ENCODE measurements around the gene PKDCC.
"Not testable (repeated sequence)": the region's sequence is repeated elsewhere in the genome, so short reads cannot be mapped to it uniquely, and the experiment has no call there.

Gene PKDCC

DNA sequence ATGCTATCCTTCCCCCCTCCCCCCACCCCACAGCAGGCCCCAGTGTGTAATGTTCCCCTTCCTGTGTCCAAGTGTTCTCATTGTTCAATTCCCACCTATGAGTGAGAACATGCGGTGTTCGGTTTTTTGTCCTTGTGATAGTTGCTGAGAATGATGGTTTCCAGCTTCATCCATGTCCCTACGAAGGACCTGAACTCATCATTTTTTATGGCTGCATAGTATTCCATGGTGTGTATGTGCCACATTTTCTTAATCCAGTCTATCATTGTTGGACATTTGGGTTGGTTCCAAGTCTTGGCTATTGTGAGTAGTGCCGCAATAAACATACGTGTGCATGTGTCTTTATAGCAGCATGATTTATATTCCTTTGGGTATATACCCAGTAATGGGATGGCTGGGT is 17.9 kb downstream of the PKDCC start:
- not testable (repeated sequence) for DNase-seq

DNA sequence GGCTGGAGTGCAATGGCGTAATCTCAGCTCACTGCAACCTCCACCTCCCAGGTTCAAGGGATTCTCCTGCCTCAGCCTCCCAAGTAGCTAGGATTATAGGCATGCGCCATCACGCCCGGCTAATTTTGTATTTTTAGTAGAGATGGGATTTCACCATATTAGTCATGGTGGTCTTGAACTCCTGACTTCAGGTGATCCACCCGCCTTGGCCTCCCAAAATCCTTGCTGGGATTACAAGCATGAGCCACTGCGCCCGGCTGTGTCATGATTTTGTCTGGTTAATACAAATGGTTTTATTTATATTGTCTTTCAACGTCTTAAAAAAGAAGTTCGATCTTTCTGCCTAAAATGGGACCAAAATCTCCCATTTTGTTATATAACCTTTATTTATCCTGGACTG is 19.2 kb downstream of the PKDCC start:
- DNase-seq = not testable (repeated sequence)

DNA sequence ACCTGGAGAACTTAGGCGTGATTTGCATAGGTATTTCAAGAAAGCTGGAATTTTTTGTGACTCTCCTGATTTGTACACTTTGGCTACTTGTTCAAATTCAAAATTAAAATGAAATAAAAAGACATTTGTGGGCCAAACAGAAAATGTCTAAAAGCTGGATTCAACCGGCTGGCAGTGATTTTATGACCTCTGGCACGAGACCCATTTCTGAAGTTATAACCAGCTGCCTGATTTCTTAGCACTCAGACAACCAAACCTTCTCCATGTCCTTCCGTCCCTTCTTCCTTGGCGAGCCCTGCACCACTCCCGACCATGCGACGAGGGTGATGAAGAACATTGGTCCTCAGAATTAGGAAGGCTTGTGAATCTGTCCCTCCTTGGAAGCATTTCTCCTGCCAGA is 19.7 kb downstream of the PKDCC start:
- DNase-seq = no peak

DNA sequence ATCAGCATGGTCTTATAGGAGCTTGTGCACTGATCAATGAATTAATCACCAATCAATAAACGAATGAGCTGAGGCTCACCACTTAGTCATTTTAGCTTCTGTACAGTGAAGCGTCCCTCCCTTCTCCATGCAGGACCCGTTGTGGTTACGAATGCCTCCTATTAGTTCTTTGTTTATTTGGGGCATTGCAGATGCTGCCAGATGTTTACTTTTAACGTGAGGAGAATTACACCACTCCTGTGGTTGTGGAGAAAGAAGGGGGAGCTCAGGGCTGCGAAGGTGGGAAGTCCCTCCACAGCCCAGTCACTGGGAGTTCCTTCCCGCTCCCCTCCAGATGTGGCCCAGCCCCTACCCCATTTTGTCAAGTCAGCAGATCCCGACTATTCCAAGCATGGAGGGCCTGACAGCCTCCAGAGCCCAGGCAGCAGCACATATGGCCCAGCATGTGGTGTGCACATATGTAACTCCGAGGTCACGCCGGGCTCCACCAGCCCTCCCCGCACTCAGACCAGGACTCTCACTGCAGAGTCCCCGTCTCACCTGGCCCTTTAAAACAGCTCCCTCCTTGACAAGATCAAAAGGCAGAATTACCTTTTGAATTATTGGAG is 20.9 kb downstream of the PKDCC start:
- DNase-seq = no peak

DNA sequence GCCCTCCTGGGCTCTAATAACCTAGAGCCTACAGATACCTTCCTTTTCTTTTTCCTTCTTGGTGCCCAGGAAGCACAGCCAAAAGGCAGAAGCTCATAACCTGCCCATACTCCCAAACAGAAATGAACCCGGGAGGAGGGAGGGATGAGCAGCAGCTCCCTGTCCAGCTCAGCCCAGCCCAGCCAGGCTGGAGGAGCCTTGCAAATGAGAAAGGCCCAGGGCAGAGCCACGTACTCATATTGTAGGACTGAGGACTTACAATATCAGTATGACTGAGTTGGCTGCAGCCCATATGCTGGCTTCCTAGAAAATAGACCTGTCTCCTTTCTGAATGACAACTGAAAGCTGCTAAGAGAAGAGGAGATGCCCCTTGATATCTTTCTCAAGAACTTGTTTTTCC is 21.7 kb downstream of the PKDCC start:
- DNase-seq = no peak

DNA sequence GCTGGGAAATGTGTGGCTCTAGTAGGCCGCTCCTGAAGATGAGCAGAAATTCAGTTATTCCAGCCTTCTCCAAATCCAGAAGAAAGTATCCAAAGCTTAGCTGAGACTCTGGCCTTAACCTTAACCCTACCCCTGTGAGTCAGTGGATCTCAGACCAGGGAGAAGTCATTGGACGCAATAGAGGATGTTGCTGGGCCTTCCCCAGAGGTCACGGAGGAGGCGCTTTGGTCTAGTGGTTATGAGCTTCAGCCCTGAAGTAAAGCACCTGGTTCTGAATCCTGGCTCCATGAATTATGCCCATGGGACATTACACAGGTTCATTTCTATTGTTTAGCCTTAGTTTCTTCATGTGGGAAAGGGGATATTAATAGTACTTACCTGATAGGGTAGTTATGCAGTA is 24.0 kb downstream of the PKDCC start:
- no peak for DNase-seq

DNA sequence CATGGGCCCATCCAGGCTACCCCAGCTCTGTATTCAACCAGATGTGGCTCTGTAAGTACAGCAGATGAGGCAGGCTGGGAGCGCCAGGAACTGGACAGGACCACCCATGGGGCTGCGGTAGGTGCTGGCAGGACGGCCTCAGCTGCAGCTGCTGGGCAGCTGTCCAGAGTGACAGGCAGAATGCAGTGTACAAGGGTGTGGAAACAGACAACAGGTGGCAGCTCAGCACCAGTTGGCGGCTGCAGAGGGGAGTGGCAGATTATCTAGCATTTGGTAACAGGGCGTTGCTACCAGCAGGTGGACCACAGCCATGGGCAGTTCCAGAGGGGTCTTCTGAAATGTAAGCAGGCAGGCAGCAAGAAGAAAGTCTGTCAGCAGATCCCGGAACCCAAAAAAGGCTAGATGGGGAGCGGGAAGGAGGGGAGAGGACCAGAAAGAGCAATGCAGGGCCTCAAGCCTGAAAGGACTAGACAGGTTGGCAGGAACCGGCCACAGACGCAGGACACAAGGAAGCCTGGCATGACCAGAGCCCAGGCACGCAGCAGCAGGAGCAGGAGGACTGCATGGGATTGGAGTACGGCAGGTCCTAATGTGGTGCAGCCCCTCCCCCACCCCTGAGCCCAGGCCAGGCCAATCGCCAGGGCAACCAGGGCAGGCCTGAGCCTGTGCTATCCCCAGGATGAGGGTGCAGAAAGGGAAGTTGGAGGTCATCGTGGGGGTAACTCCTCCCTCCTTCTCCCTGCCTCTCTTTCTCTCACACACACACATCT is 24.7 kb downstream of the PKDCC start:
- no peak for DNase-seq

DNA sequence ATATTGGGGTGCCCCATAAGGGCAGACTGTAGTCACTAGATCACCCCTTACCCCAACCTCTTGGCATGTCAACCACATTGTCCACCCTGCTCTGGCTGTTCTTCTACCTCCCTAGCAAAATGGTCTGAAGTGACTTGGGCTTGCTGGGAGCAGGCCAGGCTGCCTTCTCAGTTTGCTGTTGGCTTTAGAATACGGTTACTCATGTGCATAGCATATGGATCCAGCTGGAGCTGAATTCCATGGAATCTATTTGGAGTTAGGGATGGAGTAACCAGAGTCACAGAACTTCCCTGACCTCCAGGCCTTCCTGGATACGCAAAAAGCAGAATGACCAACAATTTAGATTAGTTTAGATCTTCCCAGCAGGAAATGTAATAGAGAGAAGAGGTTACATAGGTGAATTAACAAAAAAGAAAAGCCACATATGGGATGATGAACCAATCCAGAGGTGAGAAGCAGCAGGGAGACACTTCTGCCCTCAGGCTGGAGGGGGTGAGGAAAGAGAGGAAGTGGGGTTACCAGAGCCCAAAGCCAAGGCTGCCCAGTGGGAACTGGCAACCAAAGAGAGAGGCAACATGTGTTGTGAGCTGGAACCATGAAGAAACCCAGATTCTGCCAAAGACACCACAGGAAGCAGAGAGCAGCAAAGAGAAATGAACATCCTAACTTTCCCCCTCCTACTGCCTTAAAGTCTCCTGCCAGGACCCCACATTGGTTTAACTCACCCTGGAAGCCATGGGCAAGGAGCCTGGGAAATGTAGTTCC is 26.1 kb downstream of the PKDCC start:
- no peak for DNase-seq

DNA sequence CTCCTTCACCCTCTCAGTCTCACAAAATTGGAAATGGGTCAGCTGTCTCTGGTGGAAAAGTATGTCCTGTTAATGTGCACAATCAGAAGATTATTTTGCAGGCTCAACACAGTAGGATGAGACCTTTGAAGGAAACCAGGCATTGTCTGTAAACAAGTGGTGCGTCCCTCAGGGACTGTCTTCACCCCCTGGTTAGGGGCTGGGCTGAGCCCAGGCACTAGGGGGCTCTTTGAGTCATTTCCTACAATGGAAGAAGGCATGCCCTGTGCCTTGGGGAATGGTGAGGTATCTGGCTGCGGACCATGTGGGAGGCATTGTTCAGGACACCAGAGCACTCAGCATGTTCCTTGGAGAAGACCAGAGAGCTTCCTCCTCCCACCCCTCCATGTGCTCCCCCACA is 26.8 kb downstream of the PKDCC start:
- DNase-seq = no peak

DNA sequence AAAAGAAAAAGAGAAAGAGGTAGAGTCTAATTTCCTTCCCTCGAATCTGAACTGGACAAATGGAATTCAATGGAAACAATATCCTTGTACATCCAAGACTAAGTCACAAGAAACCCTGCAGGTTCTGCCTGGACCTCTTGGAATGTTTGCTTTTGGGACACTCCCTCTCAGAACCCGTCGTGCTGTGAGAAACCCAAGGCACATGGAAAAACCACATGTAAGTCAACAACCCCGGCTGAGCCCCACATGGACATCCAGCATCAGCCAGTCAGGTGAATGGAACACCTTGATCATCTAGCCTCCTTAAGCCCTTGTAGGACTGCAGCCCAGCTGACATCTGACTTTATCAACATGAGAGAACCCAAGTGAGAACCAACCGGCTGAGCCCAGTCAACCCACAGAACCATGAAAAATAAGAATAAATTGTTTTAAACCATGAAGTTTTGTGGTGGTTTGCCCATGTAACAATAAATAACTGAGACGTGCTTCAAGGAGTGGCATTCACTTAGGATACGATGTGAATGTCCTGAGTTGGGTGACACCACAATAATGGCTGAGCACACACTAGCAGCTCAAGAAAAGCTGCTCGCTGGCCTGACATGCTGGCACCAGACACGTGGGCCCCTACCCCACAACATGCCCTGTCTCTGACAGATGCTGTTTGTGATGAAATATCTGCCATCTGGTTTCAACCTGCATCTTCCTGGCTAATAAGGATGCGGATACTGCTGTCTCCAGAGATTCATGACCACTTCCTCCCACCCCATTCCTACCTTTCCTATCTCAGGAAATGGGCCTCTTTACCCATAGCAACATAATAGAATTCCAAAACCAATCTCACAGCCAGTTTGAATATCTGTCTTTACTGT is 28.8 kb downstream of the PKDCC start:
- peak; percentile 49 for DNase-seq

DNA sequence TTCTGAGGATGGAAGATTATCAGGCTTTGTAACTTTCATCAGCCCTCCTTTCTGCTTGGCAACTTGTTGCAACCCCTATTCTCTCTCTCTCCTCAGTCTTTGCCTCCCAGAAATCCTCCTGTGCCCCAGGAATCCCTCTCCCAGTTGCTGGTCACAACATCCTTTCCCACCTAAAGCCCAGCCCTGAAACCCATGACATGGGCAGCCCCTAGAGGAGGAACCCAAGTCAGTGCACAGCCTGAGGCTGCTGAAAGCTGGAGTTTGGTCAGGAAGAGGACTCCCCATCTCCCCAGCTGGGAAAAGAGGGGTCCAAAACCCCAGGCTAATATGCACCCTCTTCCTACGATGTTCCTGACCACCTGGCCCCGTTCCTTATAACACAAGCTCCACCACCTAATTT is 29.5 kb downstream of the PKDCC start:
- DNase-seq = no peak

DNA sequence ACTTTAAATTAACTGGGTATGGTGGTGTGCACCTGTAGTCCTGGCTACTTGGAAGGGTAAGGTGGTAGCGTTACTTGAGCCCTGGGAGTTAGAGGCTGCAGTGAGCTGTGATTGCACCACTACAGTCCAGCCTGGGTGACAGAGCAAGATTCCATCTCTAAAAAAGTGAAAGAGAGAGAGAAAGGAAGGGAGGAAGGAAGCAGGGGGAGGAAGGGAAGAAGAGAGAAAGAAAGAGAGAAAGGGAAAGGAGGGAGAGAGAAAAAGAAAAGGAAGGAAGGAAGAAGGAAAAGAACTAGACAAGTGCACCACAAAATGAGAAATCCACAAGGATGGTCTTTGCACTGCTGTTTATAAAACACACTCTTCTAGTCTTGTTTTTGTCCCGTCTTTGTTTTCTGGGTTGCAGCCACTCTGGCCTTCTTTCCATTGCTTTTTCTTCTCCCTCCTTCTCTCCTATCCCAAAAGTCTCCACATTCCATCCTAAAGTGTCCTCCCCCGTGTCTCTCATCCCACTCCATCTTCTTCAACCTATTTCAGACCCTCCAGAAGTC is 32.0 kb downstream of the PKDCC start:
- DNase-seq = no peak

DNA sequence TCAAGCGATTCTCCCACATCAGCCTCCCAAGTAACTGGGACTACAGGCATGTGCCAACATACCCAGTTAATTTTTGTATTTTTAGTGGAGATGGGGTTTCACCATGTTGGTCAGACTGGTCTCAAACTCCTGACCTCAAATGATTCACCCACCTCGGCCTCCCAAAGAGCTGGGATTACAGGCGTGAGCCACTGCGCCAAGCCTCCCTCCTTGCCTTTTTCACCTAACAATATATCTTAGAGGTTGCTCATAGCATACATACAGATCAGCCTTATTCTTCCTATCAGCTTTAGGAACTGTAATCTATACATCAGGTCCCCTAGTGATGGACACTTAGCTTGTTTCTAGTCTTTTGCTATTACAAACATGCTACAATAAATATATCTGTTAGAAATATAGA is 33.3 kb downstream of the PKDCC start:
- DNase-seq = not testable (repeated sequence)

DNA sequence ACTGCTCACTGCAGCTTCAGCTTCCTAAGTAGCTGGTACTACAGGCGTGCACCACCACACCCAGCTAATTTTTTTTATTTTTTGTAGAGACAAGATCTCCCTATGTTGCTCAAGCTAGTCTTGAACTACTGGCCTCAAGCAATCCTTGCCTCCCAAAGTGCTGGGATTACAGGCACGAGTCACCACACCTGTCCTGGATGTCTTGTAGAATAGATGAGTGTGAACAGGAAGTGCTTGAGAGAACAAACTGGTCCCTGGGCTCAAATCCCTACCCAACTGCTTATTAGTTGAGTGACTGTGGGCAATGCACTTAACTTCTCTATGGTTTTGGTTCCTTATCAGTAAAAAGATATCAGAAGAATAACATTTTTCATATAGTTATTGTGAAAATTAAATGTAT is 34.2 kb downstream of the PKDCC start:
- DNase-seq = no peak

DNA sequence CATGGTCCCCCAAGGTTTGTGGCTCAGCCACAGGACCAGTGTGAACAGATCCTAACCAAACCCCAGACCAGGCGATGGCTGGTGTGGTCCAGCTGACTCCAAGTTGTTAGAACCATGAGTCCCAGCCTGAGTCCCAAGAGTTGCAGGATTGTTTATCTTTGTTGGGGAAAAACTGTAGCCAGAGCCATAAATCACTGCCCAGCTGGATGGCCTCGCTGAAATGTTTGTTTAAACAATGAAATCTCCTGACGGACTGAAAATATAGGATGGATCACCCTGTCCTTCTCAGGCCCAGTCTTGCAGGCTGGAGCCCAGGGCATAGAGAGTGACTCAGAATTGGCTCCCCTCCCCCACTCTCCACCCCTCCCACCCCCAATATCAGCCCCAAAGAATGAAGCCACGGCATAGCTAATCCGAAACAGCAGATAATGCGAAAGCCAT is 36.4 kb downstream of the PKDCC start:
- DNase-seq = no peak

DNA sequence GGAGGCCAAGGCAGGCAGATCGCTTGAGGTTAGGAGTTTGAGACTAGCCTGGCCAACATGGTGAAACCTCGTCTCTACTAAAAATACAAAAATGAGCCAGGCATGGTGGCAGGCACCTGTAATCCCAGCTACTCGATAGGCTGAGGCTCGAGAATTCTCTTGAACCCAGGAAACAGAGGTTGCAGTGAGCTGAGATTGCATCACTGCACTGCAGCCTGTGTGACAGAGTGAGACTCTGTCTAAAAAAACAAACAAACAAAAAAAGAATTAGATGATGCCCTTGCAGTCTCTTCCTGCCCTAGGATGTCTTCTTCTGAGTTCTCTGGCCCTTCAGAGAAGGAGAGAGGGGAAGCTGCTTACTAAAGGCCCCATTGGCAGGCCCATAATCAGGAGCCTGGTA is 37.2 kb downstream of the PKDCC start:
- not testable (repeated sequence) for DNase-seq

DNA sequence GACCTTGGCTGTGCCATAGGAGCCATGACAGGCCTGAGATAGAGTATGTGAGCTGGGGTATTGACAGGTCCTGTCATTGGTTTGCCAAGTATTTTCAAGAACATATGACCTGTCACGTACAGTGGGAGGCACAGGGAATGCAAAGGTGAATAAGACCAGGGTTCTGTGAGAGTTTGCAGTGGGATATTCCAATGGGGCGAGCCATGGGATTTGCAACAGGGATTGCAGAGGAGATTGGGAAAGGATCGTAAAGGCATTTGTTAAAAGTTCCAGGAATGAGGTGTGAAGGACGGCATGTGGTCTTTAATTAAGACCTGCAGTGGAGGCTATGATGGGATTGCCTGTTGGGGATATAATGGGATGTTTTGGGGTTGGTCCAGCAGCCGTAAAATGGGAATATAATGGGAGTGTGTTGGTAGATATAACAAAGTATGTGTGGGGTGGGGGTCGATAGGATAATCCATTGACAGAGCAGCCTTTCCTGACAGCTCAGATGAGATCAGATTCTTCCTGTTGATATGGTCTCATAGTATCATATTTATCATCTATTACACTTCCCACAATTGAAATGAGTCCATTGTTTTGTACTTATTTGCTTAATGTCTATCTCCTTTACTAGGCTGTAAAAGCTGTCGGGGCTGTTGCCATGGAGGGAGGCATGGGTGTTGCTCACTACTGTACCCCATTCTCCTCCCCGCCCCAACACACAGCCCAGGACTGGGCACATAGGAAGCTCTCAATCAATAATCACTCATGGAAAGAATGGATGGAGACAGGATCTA is 38.1 kb downstream of the PKDCC start:
- no peak for DNase-seq

DNA sequence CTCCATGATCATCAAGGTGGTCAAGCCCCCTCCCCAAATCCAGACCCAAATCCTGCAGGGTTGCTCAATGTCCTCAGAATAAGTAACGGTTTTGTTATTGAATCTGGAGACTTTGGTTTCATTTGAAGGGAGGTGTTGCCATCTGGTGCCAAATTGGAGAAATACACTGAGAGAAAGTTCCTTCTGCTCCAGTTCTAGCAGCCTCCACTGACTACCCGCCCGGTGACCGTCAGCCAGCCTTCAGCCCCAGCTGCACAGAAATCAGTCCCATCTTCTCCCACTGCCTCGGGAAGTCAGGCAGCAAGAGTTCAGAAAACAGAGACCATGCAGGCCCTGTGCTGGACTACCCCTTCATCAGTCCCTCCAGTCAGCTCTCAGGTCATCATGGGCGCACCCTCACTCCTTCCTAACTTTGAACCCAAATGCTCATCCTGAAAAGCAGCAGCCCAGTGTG is 38.7 kb downstream of the PKDCC start:
- peak; percentile 41 for DNase-seq

DNA sequence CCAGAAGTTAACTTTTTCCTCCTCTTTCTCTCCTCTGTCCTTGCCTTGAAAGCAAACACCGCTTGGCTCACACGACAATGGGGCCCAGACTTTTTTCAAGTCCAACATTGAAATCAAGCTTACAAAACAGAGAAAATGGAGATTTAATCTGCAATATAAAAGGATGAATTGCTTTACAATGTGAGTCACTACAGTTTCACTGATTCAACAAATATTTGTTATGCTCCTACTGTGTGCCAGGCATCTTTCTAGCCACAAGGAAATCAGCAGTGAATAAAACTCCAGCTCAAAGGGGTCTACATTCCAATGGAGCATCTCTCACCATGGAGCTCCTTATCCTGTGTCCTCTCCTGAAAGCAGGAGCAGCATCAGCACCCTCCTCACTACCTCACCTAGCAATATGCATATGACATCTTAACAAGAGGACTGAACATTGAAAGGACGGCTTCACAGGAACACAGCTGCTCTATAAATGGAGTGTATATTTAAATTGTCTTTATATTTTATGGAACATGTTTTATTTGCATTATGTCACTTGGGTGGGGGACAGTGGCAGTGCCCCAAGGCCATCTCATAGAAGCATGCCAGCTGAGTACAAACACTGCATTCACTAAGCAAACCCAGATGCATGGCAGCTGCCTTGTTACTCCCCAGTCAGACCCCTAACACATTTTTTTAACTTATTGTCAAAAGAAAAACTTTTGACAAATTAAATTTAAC is 39.5 kb downstream of the PKDCC start:
- DNase-seq = no peak

DNA sequence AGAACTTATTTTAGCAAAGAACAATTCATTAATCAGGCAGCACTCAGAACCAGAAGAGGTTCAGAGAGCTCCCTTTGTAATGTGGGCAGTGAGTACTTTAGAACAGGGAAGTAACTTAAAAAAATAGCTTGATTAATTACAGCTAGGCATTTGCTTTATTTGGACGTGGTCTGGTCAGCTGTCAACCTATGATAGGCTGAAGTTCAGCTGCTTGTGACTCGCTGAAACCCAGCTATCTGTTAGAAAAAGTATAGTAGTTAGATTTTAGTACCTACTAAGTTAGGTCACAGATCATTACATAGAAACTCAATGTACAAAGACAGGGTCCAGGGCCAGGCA is 40.0 kb downstream of the PKDCC start:
- DNase-seq = no peak

DNA sequence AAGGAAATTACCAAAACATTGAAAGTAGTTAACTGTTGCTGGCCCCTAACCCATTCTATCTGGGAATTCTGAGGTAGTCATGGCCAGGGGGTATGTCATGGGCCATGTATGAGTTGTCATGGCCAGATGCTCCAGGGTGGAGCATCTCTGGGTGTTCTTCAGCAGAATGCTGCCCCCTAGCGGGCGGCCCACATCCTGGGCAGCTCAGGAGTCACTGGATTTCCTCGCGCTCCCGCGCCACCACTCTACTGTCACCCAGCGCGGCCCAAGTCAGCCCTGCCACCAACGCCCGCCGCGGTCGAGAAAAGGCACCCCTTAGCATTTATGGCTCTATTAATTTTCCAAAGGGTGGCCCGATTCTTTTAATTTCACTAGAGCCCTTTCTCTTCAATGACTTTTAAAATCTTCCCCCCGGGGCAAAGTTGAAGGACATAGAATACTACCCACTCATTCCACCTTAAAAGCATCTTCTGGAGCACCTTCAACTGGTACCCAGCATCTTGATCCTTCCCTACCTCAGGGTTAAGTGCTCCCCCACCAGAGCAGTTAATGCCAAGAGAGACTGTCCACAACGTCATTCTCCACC is 41.6 kb downstream of the PKDCC start:
- DNase-seq = no peak

All from NCI-H2171 (cell line).